ENCODE results near the gene HOXD9.

DNA sequence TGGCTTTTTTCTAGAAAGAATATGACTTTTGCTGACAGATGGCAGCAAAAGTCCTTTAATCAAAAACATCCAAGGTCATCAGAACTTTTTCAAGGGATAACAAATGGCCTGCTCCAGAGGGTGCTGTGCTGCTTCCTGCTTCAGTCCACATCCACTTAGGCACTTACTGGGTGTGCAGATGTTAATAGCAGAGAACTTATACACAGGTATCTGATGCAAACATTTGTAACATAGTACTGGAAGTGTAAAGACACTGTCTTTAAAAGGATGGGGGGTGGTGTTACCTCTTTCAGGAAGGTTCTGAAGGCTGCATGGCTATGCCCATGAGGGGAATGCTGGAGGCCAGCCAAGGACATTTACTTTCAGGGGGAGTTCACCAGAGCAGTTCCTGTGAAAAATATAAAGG, 12.5 kb downstream of the HOXD9 start:
- TF ChIP-seq POLR2A (IDR thresholded peaks at IDR 0.05; ENCODE audit: low read depth, low read length) = no peak
- TF ChIP-seq POLR2AphosphoS5 (IDR thresholded peaks at IDR 0.05; ENCODE audit: low read depth, low read length) = no peak
- no peak for TF ChIP-seq POU2F2 (IDR thresholded peaks at IDR 0.05; ENCODE audit: low read depth, low read length)
